DOHH2 (cell line): ENCODE results near the gene CREBBP.
"Not testable (repeated sequence)": the region's sequence is repeated elsewhere in the genome, so short reads cannot be mapped to it uniquely, and the experiment has no call there.

ENCODE experiments used
- H3F3A ChIP-seq: fragments of 200-600 bp; sonication (generic), shearing (Covaris generic); 2 replicates; pipeline ENCODE4 v1.6.0; 2016; ENCODE audit warnings: antibody characterized with exemption, mild to moderate bottlenecking; ENCODE audit not compliant: control insufficient read depth, insufficient read depth
- H3K27ac ChIP-seq: fragments of 200-600 bp; sonication (generic); 2 replicates; pipeline ENCODE4 v1.5.1; 2014; ENCODE audit warnings: low read depth, mild to moderate bottlenecking, low read length, moderate library complexity
- H3K27me3 ChIP-seq: fragments of 200-600 bp; sonication (generic); 2 replicates; pipeline ENCODE4 v1.6.1; 2014; ENCODE audit warnings: mild to moderate bottlenecking, low read length, mixed read lengths; ENCODE audit not compliant: control insufficient read depth
- H3K36me3 ChIP-seq: fragments of 200-600 bp; sonication (generic); 2 replicates; pipeline ENCODE4 v1.6.1; 2014; ENCODE audit warnings: mild to moderate bottlenecking, low read length, moderate library complexity, mixed read lengths; ENCODE audit not compliant: control insufficient read depth
- H3K4me1 ChIP-seq: fragments of 200-600 bp; sonication (generic); 2 replicates; pipeline ENCODE4 v1.6.1; 2014; ENCODE audit warnings: mild to moderate bottlenecking, low read length, mixed read lengths; ENCODE audit not compliant: control insufficient read depth
- H3K4me2 ChIP-seq: fragments of 200-600 bp; sonication (generic); 2 replicates; pipeline ENCODE4 v1.6.0; 2014; ENCODE audit warnings: mild to moderate bottlenecking, low read length, moderate library complexity
- H3K4me3 ChIP-seq: fragments of 200-600 bp; sonication (generic); 2 replicates; pipeline ENCODE4 v1.5.1; 2014; ENCODE audit warnings: mild to moderate bottlenecking, low read length, mixed read lengths
- H3K79me2 ChIP-seq: fragments of 200-600 bp; sonication (generic); 2 replicates; pipeline ENCODE4 v1.6.1; 2014; ENCODE audit warnings: mild to moderate bottlenecking, low read length, mixed read lengths; ENCODE audit not compliant: control insufficient read depth
- H3K9me2 ChIP-seq: fragments of 200-600 bp; sonication (generic); replicated peaks from 2 replicates; pipeline ENCODE4 v1.6.1; 2014; ENCODE audit warnings: mild to moderate bottlenecking, low read length, mixed read lengths; ENCODE audit not compliant: control insufficient read depth
- H3K9me3 ChIP-seq: fragments of 200-600 bp; sonication (generic); 2 replicates; pipeline ENCODE4 v1.6.1; 2014; ENCODE audit warnings: antibody characterized with exemption, low read length, mixed read lengths; ENCODE audit not compliant: control insufficient read depth, insufficient read depth
- H4K20me1 ChIP-seq: fragments of 200-600 bp; sonication (generic); 2 replicates; pipeline ENCODE4 v1.6.0; 2014; ENCODE audit warnings: low read depth, mild to moderate bottlenecking, antibody characterized with exemption, low read length, moderate library complexity; ENCODE audit not compliant: control insufficient read depth, insufficient read depth
- CTCF ChIP-seq: fragments of 200-600 bp; sonication (generic); IDR thresholded peaks from one replicate; pipeline ENCODE4 v1.5.1; 2014; ENCODE audit warnings: antibody characterized with exemption, mild to moderate bottlenecking, low read depth, low read length; ENCODE audit not compliant: poor library complexity, severe bottlenecking
- EZH2phosphoT487 ChIP-seq: fragments of 200-600 bp; sonication (generic); IDR thresholded peaks from 2 replicates; pipeline ENCODE4 v1.6.1; 2017; ENCODE audit warnings: borderline replicate concordance, mild to moderate bottlenecking, antibody characterized with exemption, low read length, moderate library complexity, mixed read lengths

The CREBBP gene

DNA sequence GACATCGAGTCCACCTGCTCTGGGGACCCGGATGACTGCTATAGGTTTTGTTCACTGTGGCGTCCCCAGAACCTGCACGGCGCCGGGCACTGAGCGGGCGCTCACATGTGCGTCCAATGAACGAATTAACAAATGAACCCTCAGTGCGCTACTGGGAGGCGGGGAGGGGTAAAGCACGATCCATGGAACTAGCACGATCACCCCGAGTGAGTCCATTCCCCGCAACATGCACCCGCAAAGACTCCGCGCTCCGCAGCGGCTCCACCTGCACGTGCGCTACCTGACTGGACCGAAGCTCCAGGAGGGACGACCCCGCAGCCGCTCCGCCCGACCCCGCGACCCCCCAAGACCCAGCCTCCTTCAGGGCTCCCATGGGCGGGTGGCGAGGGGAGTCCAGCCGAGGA, 163.7 kb downstream of the CREBBP start:
- TF ChIP-seq CTCF = no peak
- TF ChIP-seq EZH2phosphoT487 = no peak
- Histone ChIP-seq H3K27ac (peak overlapping the region; percentile 51), H3K4me2 (peak overlapping the region; percentile 95), H3F3A (no peaks in the 10 kb centered on the region), H3K9me2 (no peaks in the 10 kb centered on the region), H3K27me3 (no peaks in the 10 kb centered on the region), H3K4me1 (peaks cover 35% of the 10 kb centered on the region), H3K79me2 (peaks cover 65% of the 10 kb centered on the region), H4K20me1 (peaks cover 5% of the 10 kb centered on the region; the same call in 1 of the 2 replicates), H3K36me3 (peaks cover 44% of the 10 kb centered on the region), H3K9me3 (no peaks in the 10 kb centered on the region), H3K4me3 (peak overlapping the region; percentile 98)

GRCh38 chr16:3715430-3715829, 165.1 kb downstream of the CREBBP start:
- peaks cover 35% of the 10 kb centered on the region for H3K4me1 ChIP-seq
- H3K4me2 ChIP-seq = peak overlapping the region; percentile 95
- no peaks in the 10 kb centered on the region for H3K9me3 ChIP-seq
- peak overlapping the region; percentile 98; the same call in 1 of the 2 replicates for H3K4me3 ChIP-seq
- H3F3A ChIP-seq = no peaks in the 10 kb centered on the region
- H4K20me1 ChIP-seq = peaks cover 7% of the 10 kb centered on the region; the same call in 1 of the 2 replicates
- H3K27me3 ChIP-seq = no peaks in the 10 kb centered on the region
- no peak overlapping the region for H3K27ac ChIP-seq
- TF ChIP-seq CTCF (no peak), EZH2phosphoT487 (no peak)
- peaks cover 79% of the 10 kb centered on the region for H3K79me2 ChIP-seq
- H3K36me3 ChIP-seq = peaks cover 56% of the 10 kb centered on the region
- H3K9me2 ChIP-seq = no peaks in the 10 kb centered on the region

DNA sequence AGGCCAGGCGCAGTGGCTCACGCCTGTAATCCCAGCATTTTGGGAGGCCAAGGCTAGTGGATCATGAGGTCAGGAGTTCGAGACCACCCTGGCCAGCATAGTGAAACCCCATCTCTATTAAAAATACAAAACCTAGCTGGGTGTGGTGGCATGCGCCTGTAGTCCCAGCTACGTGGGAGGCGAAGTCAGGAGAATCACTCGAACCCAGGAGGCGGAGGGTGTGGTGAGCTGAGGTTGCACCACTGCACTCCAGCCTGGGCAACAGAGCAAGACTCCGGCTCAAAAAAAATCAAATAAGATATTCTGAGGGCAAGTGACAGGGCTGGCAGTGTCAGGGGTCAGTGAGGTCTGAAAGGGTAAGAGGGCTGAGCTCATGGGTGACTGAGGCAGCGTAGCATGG, 166.1 kb downstream of the CREBBP start:
- peaks cover 89% of the 10 kb centered on the region for H3K79me2 ChIP-seq
- not testable (repeated sequence) for H3K4me3 ChIP-seq, H3K9me2 ChIP-seq, H3K9me3 ChIP-seq, H3K27me3 ChIP-seq, H3K27ac ChIP-seq, H3F3A ChIP-seq, H4K20me1 ChIP-seq
- H3K4me1 ChIP-seq = peaks cover 35% of the 10 kb centered on the region
- peaks cover 66% of the 10 kb centered on the region for H3K36me3 ChIP-seq
- peak overlapping the region; percentile 1; the same call in 1 of the 2 replicates for H3K4me2 ChIP-seq

DNA sequence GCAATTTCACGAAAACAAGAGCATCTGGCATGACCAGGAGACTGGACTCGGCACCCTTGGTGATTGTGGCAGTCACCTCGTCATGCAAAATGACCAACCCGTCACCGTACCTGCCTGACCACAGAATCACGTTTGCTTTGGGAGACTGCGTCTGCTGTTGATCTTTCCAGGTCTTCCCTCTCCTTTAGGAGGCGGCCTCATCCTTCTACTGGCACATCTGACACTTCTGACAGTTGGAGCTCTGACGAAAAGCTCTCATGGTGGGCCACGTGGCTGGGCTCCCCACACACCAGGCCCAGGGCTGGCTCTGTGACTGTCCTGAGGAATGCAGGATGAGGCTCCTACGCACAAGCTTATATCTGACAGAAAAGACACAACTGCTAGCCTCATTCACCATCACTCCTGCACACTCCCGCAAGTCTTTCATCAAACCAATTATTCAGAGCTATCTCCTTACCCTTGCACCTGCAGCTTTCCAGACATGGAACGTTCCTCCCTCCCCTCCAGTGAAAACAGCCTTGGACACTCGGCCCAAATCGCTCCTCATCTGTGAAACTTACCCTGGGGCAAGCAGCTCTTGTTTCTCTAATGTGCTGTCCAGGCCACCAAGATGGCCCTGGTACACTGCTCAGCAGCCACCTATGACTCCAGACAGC, 166.8 kb downstream of the CREBBP start:
- TF ChIP-seq EZH2phosphoT487 (no peak), CTCF (no peak)
- H3K79me2 ChIP-seq = peaks cover 96% of the 10 kb centered on the region
- no peaks in the 10 kb centered on the region for H3K9me2 ChIP-seq
- peaks cover 7% of the 10 kb centered on the region; the same call in 1 of the 2 replicates for H4K20me1 ChIP-seq
- H3F3A ChIP-seq = no peaks in the 10 kb centered on the region
- peak overlapping the region; percentile 16; the same call in 1 of the 2 replicates for H3K4me2 ChIP-seq
- peaks cover 69% of the 10 kb centered on the region for H3K36me3 ChIP-seq
- peaks cover 35% of the 10 kb centered on the region for H3K4me1 ChIP-seq
- no peak overlapping the region for H3K4me3 ChIP-seq
- H3K9me3 ChIP-seq = no peaks in the 10 kb centered on the region
- H3K27ac ChIP-seq = no peak overlapping the region
- no peaks in the 10 kb centered on the region for H3K27me3 ChIP-seq
